Measurements from ENCODE around the gene TNN. TPM values are rescaled to one million over a fixed set of nuclear protein-coding genes. Genes with fewer than 3 reads are reported as not detected.

Gene TNN
- total and polyA plus RNA-seq, 5 experiments from 2014 or later: not detected

DNA sequence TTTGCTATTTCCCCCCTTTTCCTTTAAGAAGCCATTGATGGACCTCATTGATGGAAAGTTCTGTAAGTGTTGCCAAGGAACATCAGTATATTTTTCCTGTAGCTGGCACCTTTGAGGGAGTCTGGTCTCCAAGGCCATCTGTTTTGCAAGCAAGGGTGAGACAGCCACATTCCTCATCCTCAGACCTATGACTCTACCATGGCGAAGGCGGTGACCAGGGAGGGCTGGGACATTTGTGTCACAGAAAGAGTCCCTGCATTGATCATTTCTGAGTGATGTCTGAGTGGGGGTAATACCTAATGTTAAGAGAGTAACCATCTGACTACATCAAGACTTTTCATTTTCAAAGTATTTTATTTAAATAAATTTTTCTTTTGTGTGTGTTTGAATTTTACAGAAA is 89.6 kb downstream of the TNN start:
- H3K9me3 Mint-ChIP-seq: no peaks in the 10 kb centered on the region
- ATAC-seq: no peak
- H3K27ac Mint-ChIP-seq: no peak overlapping the region
- no peak for DNase-seq
- peaks cover 6 to 39% (median 8%) of the 10 kb centered on the region in 3 donors for H3K36me3 Mint-ChIP-seq
- no peak overlapping the region for H3K4me3 Mint-ChIP-seq
- peaks cover 15 to 50% (median 31%) of the 10 kb centered on the region in 4 donors for H3K4me1 Mint-ChIP-seq
- H3K27me3 Mint-ChIP-seq: peaks cover 8 to 21% (median 17%) of the 10 kb centered on the region in 5 donors
- POLR2A ChIA-PET: interaction anchor here (0.6 to 0.7 kb wide), 2 partner anchors 58 to 160 kb away, joined by 3 read pairs; no protein-coding TSS in a partner anchor

DNA sequence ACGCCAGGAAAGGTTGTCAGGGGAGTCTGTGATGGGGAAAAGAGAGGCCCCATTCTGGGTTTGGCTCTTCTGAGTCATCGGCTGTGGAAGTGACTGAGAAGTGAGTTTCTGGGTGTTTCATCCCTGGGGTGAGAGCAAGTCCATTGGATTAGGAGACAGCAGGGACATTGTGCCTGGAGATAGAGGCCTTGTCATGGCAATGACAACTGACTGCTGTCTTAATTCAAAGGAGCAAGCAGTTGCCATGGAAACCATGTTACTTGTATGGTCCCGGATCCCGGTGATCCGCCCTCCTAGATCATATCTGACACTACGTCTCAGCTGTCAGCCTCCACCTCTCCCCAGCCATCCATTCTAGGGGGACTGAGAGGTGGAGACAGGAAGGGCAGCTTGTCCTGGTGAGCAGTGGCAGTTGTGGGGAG is 90.5 kb downstream of the TNN start:
- POLR2A ChIA-PET: no interaction called here
- Mint-ChIP-seq H3K27me3 (peaks cover 7 to 12% (median 9%) of the 10 kb centered on the region in 5 donors), H3K27ac (peak overlapping the region in 3 of 10 donors; percentile 42 to 49 (median 43)), H3K4me1 (peaks cover 14 to 48% (median 31%) of the 10 kb centered on the region in 4 donors), H3K36me3 (peaks cover 6 to 43% (median 8%) of the 10 kb centered on the region in 3 donors), H3K9me3 (no peaks in the 10 kb centered on the region), H3K4me3 (no peak overlapping the region)
- ATAC-seq: no peak
- no peak for DNase-seq

DNA sequence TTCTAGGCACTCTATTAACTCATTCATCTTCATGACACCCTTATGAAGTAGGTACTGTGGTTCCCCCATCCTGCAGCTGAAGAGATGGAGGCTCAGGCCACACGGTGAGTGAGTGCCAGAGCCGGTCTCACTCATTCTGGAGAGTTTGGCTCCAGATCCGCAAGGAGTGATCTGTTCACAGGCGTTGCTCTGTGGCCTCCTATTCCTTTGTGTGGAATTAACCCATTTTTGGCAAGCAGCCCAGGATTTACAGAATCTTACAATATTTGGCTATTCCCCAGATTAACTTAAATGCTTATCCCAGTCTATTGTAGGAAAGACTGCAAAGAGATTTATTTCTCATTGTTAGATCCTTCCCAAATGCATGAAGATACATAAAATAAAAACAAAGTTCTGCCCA is 95.3 kb downstream of the TNN start:
- Mint-ChIP-seq H3K9me3 (no peaks in the 10 kb centered on the region), H3K4me3 (no peak overlapping the region), H3K27ac (peak overlapping the region in 4 of 10 donors; percentile 6 to 78 (median 38)), H3K27me3 (no peaks in the 10 kb centered on the region), H3K4me1 (peaks cover 4 to 48% (median 28%) of the 10 kb centered on the region in 4 donors), H3K36me3 (peaks cover 11 to 85% (median 16%) of the 10 kb centered on the region in 3 donors)
- DNase-seq: no peak
- POLR2A ChIA-PET: no interaction called here
- ATAC-seq: no peak

DNA sequence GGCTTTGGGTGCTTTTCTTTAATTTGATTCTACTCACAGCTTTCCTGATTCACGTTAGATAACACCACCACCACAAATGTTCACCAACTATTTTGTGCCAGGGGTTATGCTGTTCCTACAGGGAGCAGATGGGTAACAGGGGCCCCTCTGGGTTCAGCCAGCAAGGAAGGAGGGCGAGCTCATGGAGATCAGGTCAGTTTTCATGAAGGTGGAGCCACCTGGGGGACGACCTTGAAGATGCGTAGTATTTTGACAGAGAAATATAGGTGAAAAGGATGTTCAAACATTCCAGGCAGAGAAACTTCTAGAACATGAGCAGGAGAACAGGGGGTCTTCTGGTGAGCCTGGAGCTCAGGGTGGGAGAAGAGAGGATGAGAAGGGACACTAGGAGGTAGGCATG is 96.1 kb downstream of the TNN start:
- H3K27me3 Mint-ChIP-seq: no peaks in the 10 kb centered on the region
- no peak overlapping the region for H3K4me3 Mint-ChIP-seq
- DNase-seq (no peak), ATAC-seq (no peak)
- H3K36me3 Mint-ChIP-seq: peaks cover 11 to 86% (median 16%) of the 10 kb centered on the region in 3 donors
- H3K9me3 Mint-ChIP-seq: no peaks in the 10 kb centered on the region
- POLR2A ChIA-PET: no interaction called here
- peaks cover 7 to 50% (median 33%) of the 10 kb centered on the region in 4 donors for H3K4me1 Mint-ChIP-seq
- H3K27ac Mint-ChIP-seq: peak overlapping the region in 6 of 10 donors; percentile 16 to 82 (median 44)

DNA sequence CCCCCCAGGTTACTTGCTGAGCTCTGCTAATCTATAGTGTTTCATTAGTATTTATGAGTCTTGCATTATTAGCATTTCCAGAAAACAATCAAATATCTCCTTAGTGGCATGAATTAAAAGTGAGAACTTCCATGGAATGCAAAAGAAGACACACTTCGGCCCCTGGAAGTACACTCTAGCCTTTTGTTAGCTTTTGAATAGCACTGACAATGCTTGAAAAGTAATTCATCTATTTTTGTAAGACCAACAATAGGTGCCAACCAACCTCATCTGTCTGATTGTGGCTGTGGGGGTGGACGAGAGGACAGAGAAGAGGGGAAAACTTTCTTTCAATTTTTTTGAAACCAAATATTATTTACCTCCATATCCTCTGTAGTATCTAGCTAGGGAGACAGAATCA is 97.1 kb downstream of the TNN start:
- POLR2A ChIA-PET: interaction anchor here (0.6 kb wide), 1 partner anchor 234 kb away, joined by 3 read pairs; no protein-coding TSS in a partner anchor
- peaks cover 7 to 87% (median 16%) of the 10 kb centered on the region in 3 donors for H3K36me3 Mint-ChIP-seq

DNA sequence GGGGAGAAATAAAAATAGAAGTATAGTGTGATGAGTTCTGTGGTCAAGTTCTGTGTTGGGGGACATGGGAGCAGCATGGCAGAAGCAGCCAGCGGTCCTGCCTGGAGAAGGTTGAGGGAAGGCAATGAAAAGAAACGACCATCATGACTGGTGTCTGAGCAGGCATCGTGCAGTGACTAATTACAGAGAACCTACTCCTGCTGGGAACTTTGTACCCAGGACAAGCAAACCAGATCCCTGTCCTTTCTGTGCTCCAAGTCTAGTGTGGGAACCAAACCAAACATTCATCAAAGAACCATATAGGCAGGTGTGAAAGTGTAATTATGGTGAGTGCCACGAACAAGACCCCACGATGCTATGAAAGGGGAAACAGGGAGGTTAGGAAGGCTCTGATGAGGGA is 99.1 kb downstream of the TNN start:
- Mint-ChIP-seq H3K27me3 (no peaks in the 10 kb centered on the region), H3K9me3 (no peaks in the 10 kb centered on the region), H3K4me1 (peaks cover 36 to 68% (median 47%) of the 10 kb centered on the region in 4 donors), H3K27ac (peak overlapping the region in 8 of 10 donors; percentile 3 to 90 (median 62)), H3K4me3 (no peak overlapping the region), H3K36me3 (peaks cover 5 to 85% (median 12%) of the 10 kb centered on the region in 3 donors)
- POLR2A ChIA-PET: no interaction called here
- DNase-seq (no peak), ATAC-seq (no peak)

More for the DNA sequence above, 97.1 kb downstream of the TNN start:
- H3K27me3 Mint-ChIP-seq: no peaks in the 10 kb centered on the region
- H3K9me3 Mint-ChIP-seq: no peaks in the 10 kb centered on the region
- DNase-seq: no peak
- no peak overlapping the region for H3K4me3 Mint-ChIP-seq
- peaks cover 18 to 60% (median 39%) of the 10 kb centered on the region in 4 donors for H3K4me1 Mint-ChIP-seq
- no peak for ATAC-seq
- peak overlapping the region in 1 of 10 donors; percentile 30 for H3K27ac Mint-ChIP-seq

DNA sequence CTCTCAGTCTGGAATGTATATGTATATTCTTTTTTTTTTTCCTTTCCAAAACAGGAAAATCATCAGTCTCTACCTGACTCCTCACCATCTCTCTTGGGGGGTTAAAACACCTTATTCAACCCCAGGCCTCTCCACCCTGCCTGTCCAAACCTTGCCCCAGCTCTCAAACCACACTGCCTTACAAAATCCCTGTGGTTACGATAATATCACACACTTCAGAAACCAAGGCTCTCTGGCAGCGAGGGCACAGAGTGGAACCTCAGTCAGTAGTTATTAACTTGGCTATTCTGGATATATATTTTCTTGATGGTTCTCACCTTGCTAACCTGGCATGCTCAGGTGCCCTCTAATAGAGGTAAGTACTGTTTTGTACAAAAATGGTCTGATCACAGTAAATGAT is 100.2 kb downstream of the TNN start:
- H3K36me3 Mint-ChIP-seq: peaks cover 8 to 88% (median 10%) of the 10 kb centered on the region in 3 donors
- no peak overlapping the region for H3K4me3 Mint-ChIP-seq
- no peak for DNase-seq
- H3K9me3 Mint-ChIP-seq: no peaks in the 10 kb centered on the region
- H3K27ac Mint-ChIP-seq: peak overlapping the region in 8 of 10 donors; percentile 31 to 90 (median 58)
- H3K4me1 Mint-ChIP-seq: peaks cover 45 to 72% (median 50%) of the 10 kb centered on the region in 4 donors
- POLR2A ChIA-PET: interaction anchor here (1.2 kb wide), 1 partner anchor 15 kb away, joined by 3 read pairs; no protein-coding TSS in a partner anchor
- H3K27me3 Mint-ChIP-seq: no peaks in the 10 kb centered on the region
- no peak for ATAC-seq

DNA sequence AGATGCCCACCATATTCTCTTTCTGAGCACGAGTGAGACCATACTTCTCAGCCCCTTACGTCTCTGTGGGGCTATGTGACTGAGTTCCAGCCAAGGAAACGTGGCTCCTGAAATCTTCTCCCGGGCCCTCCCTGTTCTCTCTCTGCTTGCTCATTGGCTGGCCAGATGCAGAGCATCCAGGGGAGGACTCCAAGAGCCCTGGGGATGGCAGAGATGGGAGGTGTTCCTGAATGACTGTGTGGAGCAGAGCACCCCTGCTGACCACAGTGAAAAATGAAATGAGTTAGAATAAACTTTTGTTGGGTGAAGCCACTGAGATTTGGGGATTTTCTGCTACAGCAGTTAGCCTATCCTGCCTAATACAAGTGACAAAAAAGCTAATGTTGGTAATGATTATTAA is 101.1 kb downstream of the TNN start:
- H3K4me3 Mint-ChIP-seq: no peak overlapping the region
- peaks cover 7 to 88% (median 8%) of the 10 kb centered on the region in 3 donors for H3K36me3 Mint-ChIP-seq
- ATAC-seq (no peak), DNase-seq (no peak)
- no peaks in the 10 kb centered on the region for H3K27me3 Mint-ChIP-seq
- peak overlapping the region in 7 of 10 donors; percentile 21 to 90 (median 64) for H3K27ac Mint-ChIP-seq
- H3K4me1 Mint-ChIP-seq: peaks cover 46 to 77% (median 55%) of the 10 kb centered on the region in 4 donors
- no peaks in the 10 kb centered on the region for H3K9me3 Mint-ChIP-seq
- POLR2A ChIA-PET: interaction anchor here (1.0 to 1.2 kb wide), 2 partner anchors 14 to 20 kb away, joined by 3 read pairs; no protein-coding TSS in a partner anchor

DNA sequence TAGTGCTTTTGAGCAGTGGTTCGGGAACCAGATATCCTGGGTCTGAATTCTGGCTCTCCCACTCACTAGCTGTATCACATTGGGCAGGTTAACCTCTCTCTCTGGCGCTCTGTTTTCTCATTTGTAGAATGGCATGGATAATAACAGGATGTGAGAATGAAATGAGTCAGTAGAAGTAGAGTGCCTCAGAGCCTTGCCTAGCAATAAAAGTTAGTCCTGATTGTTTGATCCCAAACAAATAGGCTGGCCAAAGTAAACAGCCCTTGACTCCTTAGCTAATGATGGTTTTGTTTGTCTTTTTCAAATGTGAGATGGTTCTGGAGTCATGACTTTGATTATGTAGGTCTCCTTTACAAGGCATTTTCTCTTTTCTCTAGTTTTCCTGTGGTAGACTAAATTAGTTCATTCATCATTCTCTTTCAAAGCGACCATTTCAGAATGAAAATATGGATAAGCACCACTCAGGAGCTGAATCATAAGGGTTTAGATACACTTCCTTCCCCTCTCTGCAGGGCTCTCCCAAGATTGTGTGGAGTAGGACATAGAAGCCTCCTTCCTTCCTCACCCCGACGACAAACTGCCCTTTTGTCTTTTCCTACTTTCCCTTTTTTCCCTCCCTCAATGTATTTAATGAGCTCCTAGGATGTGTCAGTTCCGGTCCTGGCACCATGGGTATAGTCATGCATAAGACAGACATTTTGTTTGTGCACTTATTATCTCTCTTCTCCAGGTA is 101.8 kb downstream of the TNN start:
- POLR2A ChIA-PET: interaction anchor here (1.0 kb wide), 1 partner anchor 19 kb away, joined by 3 read pairs; no protein-coding TSS in a partner anchor
- DNase-seq: no peak
- Mint-ChIP-seq H3K4me1 (peaks cover 49 to 81% (median 60%) of the 10 kb centered on the region in 4 donors), H3K27ac (peak overlapping the region; percentile 15 to 74 (median 61)), H3K27me3 (no peaks in the 10 kb centered on the region), H3K9me3 (no peaks in the 10 kb centered on the region), H3K4me3 (no peak overlapping the region), H3K36me3 (peaks cover 4 to 90% (median 8%) of the 10 kb centered on the region in 3 donors)
- no peak for ATAC-seq

DNA sequence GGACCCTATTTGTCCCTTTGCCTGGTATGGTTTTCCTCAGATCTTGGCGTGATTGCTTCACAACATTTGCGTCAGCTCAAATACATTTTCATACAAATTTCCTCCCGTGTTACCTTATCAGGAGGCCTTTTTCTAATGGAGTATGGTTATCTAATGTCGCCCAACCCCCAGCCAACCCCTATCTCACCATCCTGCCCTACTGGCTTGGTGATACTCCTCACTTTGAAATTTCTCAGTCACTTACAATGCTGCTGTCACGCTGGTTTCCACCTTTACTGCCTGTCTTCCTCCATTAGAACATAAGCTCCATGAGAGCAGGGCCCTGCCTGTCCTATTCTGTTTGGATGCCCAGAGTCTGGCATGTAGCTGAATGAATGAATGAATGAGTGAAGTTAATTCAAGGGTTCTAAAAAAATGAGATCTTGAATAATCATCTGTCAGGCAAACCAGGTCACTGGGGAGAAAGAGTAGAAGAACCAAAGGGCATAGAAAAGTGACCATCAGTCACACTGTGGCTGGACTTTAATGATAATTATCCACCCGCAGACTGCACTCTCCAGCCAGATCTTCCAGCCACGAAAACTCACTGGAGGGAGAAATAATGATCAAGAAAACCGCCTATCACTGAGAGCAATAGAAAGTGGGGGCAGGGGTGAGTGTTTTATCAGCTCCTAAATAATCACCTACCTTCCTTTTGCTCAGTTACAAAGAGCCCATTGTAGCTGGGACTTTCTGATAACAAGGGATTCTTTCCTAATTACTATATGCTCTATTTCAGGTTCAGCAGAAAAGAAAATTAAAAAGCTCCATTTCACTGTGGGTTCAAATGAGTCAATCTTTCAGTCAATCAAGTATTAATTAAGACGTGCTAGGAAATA is 103.6 kb downstream of the TNN start:
- DNase-seq (no peak), ATAC-seq (no peak)
- POLR2A ChIA-PET: no interaction called here
- H3K36me3 Mint-ChIP-seq: peaks cover 2 to 87% (median 15%) of the 10 kb centered on the region in 3 donors
- H3K27me3 Mint-ChIP-seq: no peaks in the 10 kb centered on the region
- H3K27ac Mint-ChIP-seq: peak overlapping the region in 8 of 10 donors; percentile 9 to 74 (median 54)
- no peak overlapping the region for H3K4me3 Mint-ChIP-seq
- peaks cover 49 to 84% (median 69%) of the 10 kb centered on the region in 4 donors for H3K4me1 Mint-ChIP-seq
- H3K9me3 Mint-ChIP-seq: no peaks in the 10 kb centered on the region

DNA sequence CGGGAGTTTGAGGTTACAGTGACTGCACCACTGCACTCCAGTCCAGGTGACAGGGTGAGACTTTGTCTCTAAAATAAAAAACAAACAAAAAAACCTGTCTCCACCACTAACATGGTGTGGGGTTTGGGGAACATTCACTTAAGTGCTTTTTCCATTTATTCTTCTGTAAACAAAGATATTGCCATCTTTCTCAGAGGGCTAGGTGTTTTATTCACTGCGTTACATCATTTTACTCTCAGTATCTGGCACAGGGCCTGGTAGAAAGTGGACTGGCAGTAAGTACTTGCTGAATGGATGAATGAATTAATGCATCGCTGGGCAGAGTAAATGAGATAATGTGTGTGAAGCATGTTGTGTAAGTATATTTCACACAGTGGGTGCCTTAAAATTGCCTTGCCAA is 104.9 kb downstream of the TNN start:
- Mint-ChIP-seq H3K4me3 (no peak overlapping the region), H3K27me3 (no peaks in the 10 kb centered on the region), H3K27ac (peak overlapping the region in 1 of 10 donors; percentile 42), H3K9me3 (no peaks in the 10 kb centered on the region), H3K4me1 (peaks cover 40 to 78% (median 72%) of the 10 kb centered on the region in 4 donors), H3K36me3 (peaks cover 5 to 88% (median 21%) of the 10 kb centered on the region in 3 donors)
- POLR2A ChIA-PET: no interaction called here
- ATAC-seq: no peak
- DNase-seq: no peak

DNA sequence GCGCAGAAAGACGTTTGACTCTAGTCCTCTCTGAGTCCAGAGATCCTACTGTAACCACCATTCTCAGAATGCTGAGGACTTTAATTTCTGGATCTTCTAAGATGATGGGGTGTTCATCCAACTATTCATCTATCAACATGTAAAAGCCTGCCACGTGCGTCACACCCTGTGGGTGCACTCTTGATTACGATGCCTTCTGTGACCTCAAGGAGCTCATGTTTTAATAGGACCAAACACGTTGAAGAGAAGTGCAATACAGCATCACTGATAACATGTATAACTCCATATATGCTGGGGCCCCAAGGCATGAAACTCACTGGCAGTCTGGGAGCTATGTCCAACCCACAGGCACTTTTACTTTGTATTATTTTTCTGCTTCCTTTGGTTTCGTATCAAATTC is 105.9 kb downstream of the TNN start:
- Mint-ChIP-seq H3K27ac (peak overlapping the region in 1 of 10 donors; percentile 42), H3K9me3 (no peaks in the 10 kb centered on the region), H3K36me3 (peaks cover 5 to 88% (median 21%) of the 10 kb centered on the region in 3 donors), H3K4me3 (no peak overlapping the region), H3K4me1 (peaks cover 35 to 82% (median 77%) of the 10 kb centered on the region in 4 donors), H3K27me3 (no peaks in the 10 kb centered on the region)
- DNase-seq: no peak
- ATAC-seq: no peak
- POLR2A ChIA-PET: interaction anchor here (0.7 to 1.3 kb wide), 2 partner anchors 16 to 36 kb away, joined by 3 read pairs; no protein-coding TSS in a partner anchor

Measured in naive thymus-derived CD8-positive, alpha-beta T cell (primary cell).